ENCODE results near the gene BIRC3.
"Not testable (repeated sequence)": the region's sequence is repeated elsewhere in the genome, so short reads cannot be mapped to it uniquely, and the experiment has no call there.

Gene BIRC3

DNA sequence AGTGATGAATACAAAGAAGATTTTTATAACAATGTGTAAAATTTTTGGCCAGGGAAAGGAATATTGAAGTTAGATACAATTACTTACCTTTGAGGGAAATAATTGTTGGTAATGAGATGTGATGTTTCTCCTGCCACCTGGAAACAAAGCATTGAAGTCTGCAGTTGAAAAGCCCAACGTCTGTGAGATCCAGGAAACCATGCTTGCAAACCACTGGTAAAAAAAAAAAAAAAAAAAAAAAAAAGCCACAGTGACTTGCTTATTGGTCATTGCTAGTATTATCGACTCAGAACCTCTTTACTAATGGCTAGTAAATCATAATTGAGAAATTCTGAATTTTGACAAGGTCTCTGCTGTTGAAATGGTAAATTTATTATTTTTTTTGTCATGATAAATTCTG, 5.3 kb downstream of the BIRC3 start:
- 67 to 100% methylated on average over 1 to 2 of the region's 2 CpGs for WGBS, 2 experiments
- H3K4me3 ChIP-seq (ENCODE audit: insufficient read depth, low read depth, low read length), result no peak overlapping the region

DNA sequence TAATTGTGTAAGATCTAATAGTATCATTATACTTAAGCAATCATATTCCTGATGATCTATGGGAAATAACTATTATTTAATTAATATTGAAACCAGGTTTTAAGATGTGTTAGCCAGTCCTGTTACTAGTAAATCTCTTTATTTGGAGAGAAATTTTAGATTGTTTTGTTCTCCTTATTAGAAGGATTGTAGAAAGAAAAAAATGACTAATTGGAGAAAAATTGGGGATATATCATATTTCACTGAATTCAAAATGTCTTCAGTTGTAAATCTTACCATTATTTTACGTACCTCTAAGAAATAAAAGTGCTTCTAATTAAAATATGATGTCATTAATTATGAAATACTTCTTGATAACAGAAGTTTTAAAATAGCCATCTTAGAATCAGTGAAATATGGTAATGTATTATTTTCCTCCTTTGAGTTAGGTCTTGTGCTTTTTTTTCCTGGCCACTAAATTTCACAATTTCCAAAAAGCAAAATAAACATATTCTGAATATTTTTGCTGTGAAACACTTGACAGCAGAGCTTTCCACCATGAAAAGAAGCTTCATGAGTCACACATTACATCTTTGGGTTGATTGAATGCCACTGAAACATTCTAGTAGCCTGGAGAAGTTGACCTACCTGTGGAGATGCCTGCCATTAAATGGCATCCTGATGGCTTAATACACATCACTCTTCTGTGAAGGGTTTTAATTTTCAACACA, 6.4 kb downstream of the BIRC3 start:
- Histone ChIP-seq H3K27me3 (ENCODE audit: control insufficient read depth, insufficient read depth, low read length, poor library complexity, severe bottlenecking) (no peaks in the 10 kb centered on the region), H3K27ac (ENCODE audit: insufficient read depth, low read depth, low read length, poor library complexity, severe bottlenecking) (no peak overlapping the region), H3K9me3 (ENCODE audit: control insufficient read depth, low read length) (no peaks in the 10 kb centered on the region), H3K36me3 (ENCODE audit: control insufficient read depth, insufficient read depth, low read length) (no peaks in the 10 kb centered on the region), H3K4me1 (ENCODE audit: control insufficient read depth, insufficient read depth, low read length) (no peaks in the 10 kb centered on the region), H3K4me3 (ENCODE audit: insufficient read depth, low read depth, low read length) (no peak overlapping the region)
- WGBS, 2 experiments, result no CpG with 5 or more reads among the region's 1 CpG

More for the DNA sequence above, 5.3 kb downstream of the BIRC3 start:
- Histone ChIP-seq H3K4me1 (ENCODE audit: control insufficient read depth, insufficient read depth, low read length) (no peaks in the 10 kb centered on the region), H3K27me3 (ENCODE audit: control insufficient read depth, insufficient read depth, low read length, poor library complexity, severe bottlenecking) (peaks cover 4% of the 10 kb centered on the region), H3K36me3 (ENCODE audit: control insufficient read depth, insufficient read depth, low read length) (no peaks in the 10 kb centered on the region), H3K9me3 (ENCODE audit: control insufficient read depth, low read length) (no peaks in the 10 kb centered on the region), H3K27ac (ENCODE audit: insufficient read depth, low read depth, low read length, poor library complexity, severe bottlenecking) (no peak overlapping the region)

DNA sequence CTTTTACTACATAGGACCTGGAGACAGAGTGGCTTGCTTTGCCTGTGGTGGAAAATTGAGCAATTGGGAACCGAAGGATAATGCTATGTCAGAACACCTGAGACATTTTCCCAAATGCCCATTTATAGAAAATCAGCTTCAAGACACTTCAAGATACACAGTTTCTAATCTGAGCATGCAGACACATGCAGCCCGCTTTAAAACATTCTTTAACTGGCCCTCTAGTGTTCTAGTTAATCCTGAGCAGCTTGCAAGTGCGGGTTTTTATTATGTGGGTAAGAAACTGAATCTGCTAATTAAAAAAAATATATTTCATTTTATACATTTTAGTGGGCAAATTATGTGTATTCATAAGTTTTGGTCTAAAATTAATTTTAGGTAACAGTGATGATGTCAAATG, 7.8 kb downstream of the BIRC3 start:
- no peaks in the 10 kb centered on the region for H3K9me3 ChIP-seq (ENCODE audit: control insufficient read depth, low read length)
- no peaks in the 10 kb centered on the region for H3K4me1 ChIP-seq (ENCODE audit: control insufficient read depth, insufficient read depth, low read length)
- no peak overlapping the region for H3K4me3 ChIP-seq (ENCODE audit: insufficient read depth, low read depth, low read length)
- H3K36me3 ChIP-seq (ENCODE audit: control insufficient read depth, insufficient read depth, low read length), result no peaks in the 10 kb centered on the region
- 87 to 89% methylated on average over 2 of the region's 3 CpGs for WGBS, 2 experiments
- no peaks in the 10 kb centered on the region for H3K27me3 ChIP-seq (ENCODE audit: control insufficient read depth, insufficient read depth, low read length, poor library complexity, severe bottlenecking)
- H3K27ac ChIP-seq (ENCODE audit: insufficient read depth, low read depth, low read length, poor library complexity, severe bottlenecking), result no peak overlapping the region

DNA sequence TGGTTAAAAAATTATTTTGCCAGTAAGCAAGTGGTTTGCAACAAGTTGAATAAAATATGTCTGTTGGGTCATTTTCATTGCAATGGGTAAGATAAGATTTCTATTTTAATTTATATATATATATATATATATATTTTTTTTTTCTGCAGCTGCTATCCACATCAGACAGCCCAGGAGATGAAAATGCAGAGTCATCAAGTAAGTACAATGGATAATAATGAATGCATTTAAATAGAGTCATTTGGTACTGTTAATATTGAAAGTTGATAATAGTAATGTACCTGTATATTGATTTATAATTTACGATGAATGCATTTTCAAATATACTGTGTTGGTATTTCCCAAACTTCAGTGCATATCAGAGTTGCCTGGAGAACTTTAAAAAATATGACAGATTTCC, 11.5 kb downstream of the BIRC3 start:
- Histone ChIP-seq H3K27me3 (ENCODE audit: control insufficient read depth, insufficient read depth, low read length, poor library complexity, severe bottlenecking) (no peaks in the 10 kb centered on the region), H3K9me3 (ENCODE audit: control insufficient read depth, low read length) (no peaks in the 10 kb centered on the region), H3K27ac (ENCODE audit: insufficient read depth, low read depth, low read length, poor library complexity, severe bottlenecking) (no peak overlapping the region), H3K36me3 (ENCODE audit: control insufficient read depth, insufficient read depth, low read length) (no peaks in the 10 kb centered on the region), H3K4me1 (ENCODE audit: control insufficient read depth, insufficient read depth, low read length) (no peaks in the 10 kb centered on the region), H3K4me3 (ENCODE audit: insufficient read depth, low read depth, low read length) (no peak overlapping the region)
- WGBS, 2 experiments, result 75 to 80% methylated on average over 1 of the region's 1 CpG

- Histone ChIP-seq H3K4me3 (ENCODE audit: insufficient read depth, low read depth, low read length) (no peak overlapping the region), H3K9me3 (ENCODE audit: control insufficient read depth, low read length) (no peaks in the 10 kb centered on the region), H3K27ac (ENCODE audit: insufficient read depth, low read depth, low read length, poor library complexity, severe bottlenecking) (no peak overlapping the region), H3K4me1 (ENCODE audit: control insufficient read depth, insufficient read depth, low read length) (no peaks in the 10 kb centered on the region), H3K27me3 (ENCODE audit: control insufficient read depth, insufficient read depth, low read length, poor library complexity, severe bottlenecking) (no peaks in the 10 kb centered on the region), H3K36me3 (ENCODE audit: control insufficient read depth, insufficient read depth, low read length) (no peaks in the 10 kb centered on the region)
These were observed 12.9 kb downstream of the BIRC3 start for GRCh38 chr11:102330231-102330630.

DNA sequence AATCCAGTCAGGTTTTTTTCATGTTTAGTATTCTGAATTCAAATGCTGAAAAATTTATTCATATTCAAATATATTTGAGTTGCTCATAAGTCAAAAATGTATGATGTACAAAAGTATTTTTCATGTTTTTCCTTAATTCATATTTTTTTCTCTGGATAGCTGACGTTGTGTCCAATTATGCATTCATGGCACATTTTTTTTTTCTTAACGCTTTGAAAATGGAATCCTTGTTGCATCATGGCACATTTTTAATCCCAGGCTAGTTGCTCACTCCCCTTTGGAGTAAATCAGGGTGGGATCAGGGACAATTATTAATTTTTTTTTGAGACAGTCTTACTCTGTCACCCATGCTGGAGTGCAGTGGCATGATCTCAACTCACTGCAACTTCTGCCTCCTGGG, 14.1 kb downstream of the BIRC3 start:
- Histone ChIP-seq H3K9me3 (ENCODE audit: control insufficient read depth, low read length) (no peaks in the 10 kb centered on the region), H3K4me3 (ENCODE audit: insufficient read depth, low read depth, low read length) (no peak overlapping the region), H3K27ac (ENCODE audit: insufficient read depth, low read depth, low read length, poor library complexity, severe bottlenecking) (no peak overlapping the region), H3K36me3 (ENCODE audit: control insufficient read depth, insufficient read depth, low read length) (no peaks in the 10 kb centered on the region), H3K27me3 (ENCODE audit: control insufficient read depth, insufficient read depth, low read length, poor library complexity, severe bottlenecking) (no peaks in the 10 kb centered on the region), H3K4me1 (ENCODE audit: control insufficient read depth, insufficient read depth, low read length) (no peaks in the 10 kb centered on the region)
- 86 to 94% methylated on average over 2 of the region's 2 CpGs for WGBS, 2 experiments

- Histone ChIP-seq H3K27ac (ENCODE audit: insufficient read depth, low read depth, low read length, poor library complexity, severe bottlenecking) (no peak overlapping the region), H3K4me3 (ENCODE audit: insufficient read depth, low read depth, low read length) (no peak overlapping the region), H3K4me1 (ENCODE audit: control insufficient read depth, insufficient read depth, low read length) (no peaks in the 10 kb centered on the region), H3K36me3 (ENCODE audit: control insufficient read depth, insufficient read depth, low read length) (no peaks in the 10 kb centered on the region), H3K9me3 (ENCODE audit: control insufficient read depth, low read length) (no peaks in the 10 kb centered on the region), H3K27me3 (ENCODE audit: control insufficient read depth, insufficient read depth, low read length, poor library complexity, severe bottlenecking) (no peaks in the 10 kb centered on the region)
- WGBS, 2 experiments, result 86 to 89% methylated on average over 1 of the region's 1 CpG
These were observed 15.3 kb downstream of the BIRC3 start for GRCh38 chr11:102332611-102332994.

DNA sequence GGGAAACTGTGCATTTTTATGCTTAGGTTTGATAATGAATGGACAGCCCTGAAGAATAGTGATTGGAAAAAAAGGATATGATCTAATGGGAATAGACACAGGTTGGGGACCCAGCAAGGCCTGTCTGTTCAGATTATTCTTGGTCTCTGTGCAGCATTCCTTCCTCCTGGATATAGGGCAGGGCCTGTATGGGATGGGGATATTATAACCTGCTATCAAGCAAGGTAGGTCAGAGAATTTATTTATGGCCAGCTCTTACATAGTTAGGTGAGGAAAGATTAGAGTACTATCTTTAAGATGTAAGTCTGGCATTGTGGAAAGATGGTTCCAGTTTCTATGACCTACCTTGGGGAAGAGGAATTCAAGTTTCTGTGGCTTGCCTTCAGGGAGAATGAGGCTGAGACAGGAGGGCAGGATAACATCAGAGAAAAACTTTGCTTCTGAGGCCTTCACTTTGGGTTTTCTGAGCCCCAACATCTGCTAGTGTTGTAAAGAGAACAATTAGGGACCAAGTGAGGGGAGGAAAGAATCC, 21.3 kb downstream of the BIRC3 start:
- H3K4me1 ChIP-seq (ENCODE audit: control insufficient read depth, insufficient read depth, low read length), result no peaks in the 10 kb centered on the region
- H3K36me3 ChIP-seq (ENCODE audit: control insufficient read depth, insufficient read depth, low read length), result no peaks in the 10 kb centered on the region
- no peak overlapping the region for H3K27ac ChIP-seq (ENCODE audit: insufficient read depth, low read depth, low read length, poor library complexity, severe bottlenecking)
- no peaks in the 10 kb centered on the region for H3K9me3 ChIP-seq (ENCODE audit: control insufficient read depth, low read length)
- H3K4me3 ChIP-seq (ENCODE audit: insufficient read depth, low read depth, low read length), result no peak overlapping the region
- H3K27me3 ChIP-seq (ENCODE audit: control insufficient read depth, insufficient read depth, low read length, poor library complexity, severe bottlenecking), result no peaks in the 10 kb centered on the region

DNA sequence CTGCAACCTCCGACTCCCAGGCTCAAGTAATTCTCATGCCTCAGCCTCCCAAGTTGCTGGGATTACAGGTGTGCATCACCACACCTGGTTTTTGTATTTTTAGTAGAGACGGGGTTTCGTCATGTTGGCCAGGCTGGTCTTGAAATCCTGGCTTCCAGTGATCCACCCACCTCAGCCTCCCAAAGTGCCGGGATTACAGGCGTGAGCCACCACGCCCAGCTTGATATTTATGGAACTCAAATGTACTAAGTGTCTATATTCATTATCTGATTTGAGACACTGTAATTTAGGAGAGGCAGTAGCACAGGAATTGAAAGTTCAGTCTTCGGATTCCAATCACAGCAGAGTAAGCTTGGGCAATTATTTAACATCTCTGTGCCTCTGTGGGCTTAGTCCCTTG, 24.0 kb downstream of the BIRC3 start:
- H3K4me1 ChIP-seq (ENCODE audit: control insufficient read depth, insufficient read depth, low read length); H3K27ac ChIP-seq (ENCODE audit: insufficient read depth, low read depth, low read length, poor library complexity, severe bottlenecking); H3K36me3 ChIP-seq (ENCODE audit: control insufficient read depth, insufficient read depth, low read length); H3K4me3 ChIP-seq (ENCODE audit: insufficient read depth, low read depth, low read length); H3K27me3 ChIP-seq (ENCODE audit: control insufficient read depth, insufficient read depth, low read length, poor library complexity, severe bottlenecking); H3K9me3 ChIP-seq (ENCODE audit: control insufficient read depth, low read length): not testable (repeated sequence)
- 93% methylated on average over 7 of the region's 7 CpGs for WGBS, 2 experiments

DNA sequence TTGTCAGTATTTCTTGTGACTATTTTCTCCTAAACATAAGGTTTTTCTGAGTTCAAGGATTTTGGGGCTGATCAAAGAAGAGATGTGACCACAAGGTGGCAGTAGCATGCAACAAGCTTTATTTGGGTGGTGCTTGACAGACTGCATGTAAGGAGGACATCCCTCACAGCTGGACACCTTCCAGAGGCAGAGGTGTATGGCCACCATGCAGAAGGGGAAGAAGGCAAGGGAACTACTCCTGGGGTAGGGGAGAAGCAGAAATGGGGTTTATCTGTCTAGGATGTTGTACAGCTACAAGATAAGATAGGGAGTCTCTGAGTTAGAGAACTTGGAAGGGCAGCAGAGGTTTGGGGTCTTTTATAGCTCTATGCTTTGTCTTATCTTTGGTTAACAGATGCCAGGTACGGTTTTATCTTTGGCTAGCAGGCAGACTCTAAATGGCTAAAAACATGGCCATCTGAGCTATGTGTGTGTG, 24.6 kb downstream of the BIRC3 start:
- H3K4me1 ChIP-seq (ENCODE audit: control insufficient read depth, insufficient read depth, low read length), result peaks cover 6% of the 10 kb centered on the region
- no peak overlapping the region for H3K27ac ChIP-seq (ENCODE audit: insufficient read depth, low read depth, low read length, poor library complexity, severe bottlenecking)
- H3K27me3 ChIP-seq (ENCODE audit: control insufficient read depth, insufficient read depth, low read length, poor library complexity, severe bottlenecking), result no peaks in the 10 kb centered on the region
- H3K36me3 ChIP-seq (ENCODE audit: control insufficient read depth, insufficient read depth, low read length), result no peaks in the 10 kb centered on the region
- H3K9me3 ChIP-seq (ENCODE audit: control insufficient read depth, low read length), result no peaks in the 10 kb centered on the region
- H3K4me3 ChIP-seq (ENCODE audit: insufficient read depth, low read depth, low read length), result no peak overlapping the region
- WGBS, 2 experiments, result 88 to 89% methylated on average over 1 of the region's 1 CpG

All from ectodermal cell (in vitro differentiated cells).